ENCODE results near the gene HOMER3. TPM values are rescaled to one million over a fixed set of nuclear protein-coding genes. Genes with fewer than 3 reads are reported as not detected.
"Not testable (repeated sequence)": the region's sequence is repeated elsewhere in the genome, so short reads cannot be mapped to it uniquely, and the experiment has no call there.

The HOMER3 gene
- total and polyA plus RNA-seq, 12 donors: 13.9 to 130 (median 34.8) TPM

DNA sequence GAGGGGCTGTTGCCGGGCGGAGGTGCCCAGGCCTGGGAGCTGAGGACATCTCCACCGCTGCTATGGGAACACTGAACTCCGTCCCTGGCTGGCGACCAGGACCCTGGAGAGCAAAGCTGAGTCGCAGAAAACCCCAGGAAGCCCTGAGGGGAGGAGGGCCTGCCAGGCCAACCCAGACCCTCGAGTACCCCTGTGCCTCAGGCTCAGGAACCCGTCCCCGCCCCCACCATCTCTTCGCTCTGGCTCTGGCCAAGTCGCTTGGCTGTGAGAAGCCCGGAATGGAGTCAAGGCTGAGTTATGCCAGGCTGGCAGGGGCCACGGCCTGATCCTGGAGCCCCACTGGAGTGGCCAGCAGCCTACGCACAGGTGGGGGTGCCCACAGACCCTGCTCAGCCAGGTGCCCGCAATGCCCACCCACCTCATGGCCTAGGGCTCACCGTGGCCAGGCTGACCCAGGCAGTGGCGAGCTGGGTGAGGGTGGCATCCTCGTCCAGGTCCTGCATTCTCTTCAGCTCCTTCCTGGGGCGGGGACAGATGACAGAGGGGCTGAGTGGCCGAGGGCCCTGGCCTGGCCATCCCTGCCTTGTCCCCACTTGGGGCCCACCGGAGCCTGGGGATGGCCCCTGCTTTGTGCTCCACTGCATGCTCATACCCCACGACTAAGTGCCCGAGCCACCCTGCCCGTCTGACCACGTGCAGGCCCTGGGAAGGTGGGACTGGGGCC is 36.5 kb downstream of the HOMER3 start:
- no peak for TF ChIP-seq POLR2A (IDR thresholded peaks at IDR 0.05)
- TF ChIP-seq, protein P1, sequence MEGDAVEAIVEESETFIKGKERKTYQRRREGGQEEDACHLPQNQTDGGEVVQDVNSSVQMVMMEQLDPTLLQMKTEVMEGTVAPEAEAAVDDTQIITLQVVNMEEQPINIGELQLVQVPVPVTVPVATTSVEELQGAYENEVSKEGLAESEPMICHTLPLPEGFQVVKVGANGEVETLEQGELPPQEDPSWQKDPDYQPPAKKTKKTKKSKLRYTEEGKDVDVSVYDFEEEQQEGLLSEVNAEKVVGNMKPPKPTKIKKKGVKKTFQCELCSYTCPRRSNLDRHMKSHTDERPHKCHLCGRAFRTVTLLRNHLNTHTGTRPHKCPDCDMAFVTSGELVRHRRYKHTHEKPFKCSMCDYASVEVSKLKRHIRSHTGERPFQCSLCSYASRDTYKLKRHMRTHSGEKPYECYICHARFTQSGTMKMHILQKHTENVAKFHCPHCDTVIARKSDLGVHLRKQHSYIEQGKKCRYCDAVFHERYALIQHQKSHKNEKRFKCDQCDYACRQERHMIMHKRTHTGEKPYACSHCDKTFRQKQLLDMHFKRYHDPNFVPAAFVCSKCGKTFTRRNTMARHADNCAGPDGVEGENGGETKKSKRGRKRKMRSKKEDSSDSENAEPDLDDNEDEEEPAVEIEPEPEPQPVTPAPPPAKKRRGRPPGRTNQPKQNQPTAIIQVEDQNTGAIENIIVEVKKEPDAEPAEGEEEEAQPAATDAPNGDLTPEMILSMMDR (IDR thresholded peaks at IDR 0.05): no peak
- Histone ChIP-seq H3K4me1 (replicated peaks in 1 of 2) (peaks cover 18 to 19% of the 10 kb centered on the region in 2 donors), H3K36me3 (replicated peaks in 1 of 2) (peaks cover 0 to 50% of the 10 kb centered on the region in 2 donors), H3K27me3 (no peaks in the 10 kb centered on the region), H3K27ac (no peak overlapping the region), H3K4me3 (no peak overlapping the region), H3K9me3 (replicated peaks in 1 of 3) (no peaks in the 10 kb centered on the region)
- 80 to 86% (median 81%) methylated on average over 1 to 25 of the region's 25 CpGs for WGBS, 4 donors
- peak in 1 of 7 donors; percentile 23 for DNase-seq
- intact Hi-C loops (cut with DNase I): no loop called here

- peaks cover 0 to 55% of the 10 kb centered on the region in 2 donors for H3K36me3 ChIP-seq (replicated peaks in 1 of 2)
- intact Hi-C loops (cut with DNase I): no loop called here
- no peak for DNase-seq
- peaks cover 15 to 18% of the 10 kb centered on the region in 2 donors for H3K4me1 ChIP-seq (replicated peaks in 1 of 2)
- no peak overlapping the region for H3K4me3 ChIP-seq
- no peaks in the 10 kb centered on the region for H3K27me3 ChIP-seq
- TF ChIP-seq, protein P1 (IDR thresholded peaks at IDR 0.05): no peak
- TF ChIP-seq POLR2A (IDR thresholded peaks at IDR 0.05): no peak
- H3K27ac ChIP-seq: no peak overlapping the region
- WGBS, 4 donors: 86 to 92% (median 90%) methylated on average over 12 to 29 of the region's 29 CpGs
- H3K9me3 ChIP-seq (replicated peaks in 1 of 3): no peaks in the 10 kb centered on the region
Observed at GRCh38 chr19:18903156-18904037, 37.6 kb downstream of the HOMER3 start.

DNA sequence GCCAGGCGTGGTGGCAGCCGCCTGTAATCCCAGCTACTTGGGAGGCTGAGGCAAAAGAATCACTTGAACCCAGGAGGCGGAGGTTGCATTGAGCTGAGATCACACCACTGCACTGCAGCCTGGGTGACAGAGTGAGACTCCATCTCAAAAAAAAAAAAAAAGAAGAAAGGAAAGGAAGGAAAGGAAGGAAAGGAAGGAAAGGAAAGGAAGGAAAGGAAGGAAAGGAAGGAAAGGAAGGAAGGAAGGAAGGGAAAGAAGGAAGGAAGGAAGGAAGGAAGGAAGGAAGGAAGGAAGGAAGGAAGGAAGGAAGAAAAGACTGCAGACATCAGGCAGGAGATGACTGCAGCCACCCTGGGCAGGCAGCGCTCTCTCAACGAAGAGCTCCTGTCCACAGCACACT is 38.5 kb downstream of the HOMER3 start:
- not testable (repeated sequence) for H3K4me3 ChIP-seq

DNA sequence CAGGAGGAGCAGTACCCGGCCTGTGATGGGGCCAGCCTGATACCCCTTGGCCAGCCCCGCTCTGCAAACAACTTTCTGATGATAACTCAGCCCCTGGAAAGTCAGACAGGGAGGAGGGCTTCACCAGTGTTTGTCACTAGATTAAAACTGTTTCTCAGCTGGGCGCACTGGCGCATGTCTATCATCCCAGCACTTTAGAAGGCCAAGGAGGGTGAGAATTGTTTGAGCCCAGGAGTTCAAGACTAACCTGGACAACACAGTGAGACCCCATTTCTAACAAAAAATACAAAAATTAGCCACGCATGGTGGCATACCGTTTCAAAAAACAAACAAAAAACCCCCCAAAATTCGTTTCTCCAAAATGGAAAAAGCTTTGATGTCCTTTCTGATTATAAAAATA is 39.5 kb downstream of the HOMER3 start:
- H3K9me3 ChIP-seq (replicated peaks in 1 of 3): no peaks in the 10 kb centered on the region
- 84 to 98% (median 91%) methylated on average over 7 of the region's 7 CpGs for WGBS, 4 donors
- TF ChIP-seq, protein P1 (IDR thresholded peaks at IDR 0.05): no peak
- no peak for TF ChIP-seq POLR2A (IDR thresholded peaks at IDR 0.05)
- H3K27ac ChIP-seq: no peak overlapping the region
- intact Hi-C loops (cut with DNase I): no loop called here
- DNase-seq: no peak
- no peak overlapping the region for H3K4me3 ChIP-seq
- peaks cover 6 to 7% of the 10 kb centered on the region in 2 donors for H3K4me1 ChIP-seq (replicated peaks in 1 of 2)
- H3K36me3 ChIP-seq (replicated peaks in 1 of 2): peaks cover 0 to 46% of the 10 kb centered on the region in 2 donors
- H3K27me3 ChIP-seq: no peaks in the 10 kb centered on the region

More for the DNA sequence above, 38.5 kb downstream of the HOMER3 start:
- WGBS, 4 donors: 95 to 96% (median 95%) methylated on average over 5 of the region's 5 CpGs
- DNase-seq; H3K27me3 ChIP-seq; intact Hi-C loops (cut with DNase I); H3K9me3 ChIP-seq (replicated peaks in 1 of 3); H3K27ac ChIP-seq: not testable (repeated sequence)
- Histone ChIP-seq H3K4me1 (replicated peaks in 1 of 2) (peaks cover 15 to 18% of the 10 kb centered on the region in 2 donors), H3K36me3 (replicated peaks in 1 of 2) (peaks cover 0 to 50% of the 10 kb centered on the region in 2 donors)
